Measurements from ENCODE around the gene ADCYAP1R1. TPM values are rescaled to one million over a fixed set of nuclear protein-coding genes. Genes with fewer than 3 reads are reported as not detected.

Gene ADCYAP1R1
- total RNA-seq, 1 experiment from 2014 or later, result 0.12 TPM

DNA sequence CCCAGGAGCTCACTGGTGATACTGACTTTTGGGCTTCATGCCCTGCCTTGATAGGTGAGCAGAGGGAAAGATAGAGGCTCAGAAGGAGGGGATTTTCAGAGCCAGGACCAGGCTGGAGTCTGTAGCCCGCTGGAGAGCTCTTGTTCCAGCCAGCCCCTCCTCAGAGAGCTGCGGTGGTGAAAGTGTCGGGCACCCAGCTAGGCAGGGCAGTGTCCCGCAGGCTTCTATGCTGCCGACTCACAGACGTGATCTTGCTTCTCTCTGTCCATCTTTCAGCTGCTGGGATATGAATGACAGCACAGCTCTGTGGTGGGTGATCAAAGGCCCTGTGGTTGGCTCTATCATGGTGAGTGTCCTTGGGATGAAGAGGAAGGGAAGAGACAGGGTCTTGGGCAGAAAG is 35.2 kb downstream of the ADCYAP1R1 start:
- intact Hi-C loops (cut with micrococcal nuclease), result no loop called here
- ChIA-PET POLR2A (no interaction called here), RAD21 (ENCODE audit: low non-redundant PET in 1 of 2, low total read pairs in 2 of 2, uncharacterized antibody in 2 of 2, unreplicated experiment in 2 of 2) (no interaction called here), CTCF (no interaction called here)
- no peaks in the 10 kb centered on the region for H3K9me3 ChIP-seq (ENCODE audit: control insufficient read depth in 1 of 2, insufficient read depth in 1 of 2, low read depth in 1 of 2, low read length in 2 of 2)
- H3K27ac ChIP-seq (ENCODE audit: low read depth, low read length), result no peak overlapping the region
- TF ChIP-seq TCF7L2 (IDR thresholded peaks at IDR 0.05; ENCODE audit: borderline replicate concordance, extremely low read depth, insufficient read depth, insufficient read length), result no peak
- no peak for TF ChIP-seq CBX3 (IDR thresholded peaks at IDR 0.05; ENCODE audit: low read depth)
- TF ChIP-seq JUND (IDR thresholded peaks at IDR 0.05), result no peak
- no peaks in the 10 kb centered on the region for H3K4me1 ChIP-seq (ENCODE audit: control insufficient read depth in 1 of 2, insufficient read depth in 2 of 2, low read length in 2 of 2)
- H4K20me1 ChIP-seq (ENCODE audit: insufficient read depth), result no peaks in the 10 kb centered on the region; the same call in 1 of the 2 replicates
- no peaks in the 10 kb centered on the region for H3K79me2 ChIP-seq (ENCODE audit: insufficient read depth, low read length)
- ATAC-seq, result no peak
- DNase-seq (ENCODE audit: low read depth, low spot score), result no peak
- H3K9ac ChIP-seq (ENCODE audit: low read length), result no peak overlapping the region
- no peak overlapping the region for H3K4me2 ChIP-seq (ENCODE audit: low read length)
- H3K27me3 ChIP-seq (ENCODE audit: insufficient read depth, low read length), result peaks cover 58% of the 10 kb centered on the region
- BruUV-seq (replicated peaks), result no TSS peak
- no peak overlapping the region for H2AFZ ChIP-seq (ENCODE audit: low read depth, low read length, poor library complexity, severe bottlenecking)
- no peaks in the 10 kb centered on the region for H3K36me3 ChIP-seq (ENCODE audit: control insufficient read depth in 1 of 2, insufficient read depth in 2 of 2, low read length in 2 of 2)
- no peaks in the 10 kb centered on the region for H3K9me2 ChIP-seq (ENCODE audit: insufficient read depth)
- no peak overlapping the region for H3K4me3 ChIP-seq (replicated peaks in 1 of 2; ENCODE audit: low read depth in 1 of 2, low read length in 2 of 2)

DNA sequence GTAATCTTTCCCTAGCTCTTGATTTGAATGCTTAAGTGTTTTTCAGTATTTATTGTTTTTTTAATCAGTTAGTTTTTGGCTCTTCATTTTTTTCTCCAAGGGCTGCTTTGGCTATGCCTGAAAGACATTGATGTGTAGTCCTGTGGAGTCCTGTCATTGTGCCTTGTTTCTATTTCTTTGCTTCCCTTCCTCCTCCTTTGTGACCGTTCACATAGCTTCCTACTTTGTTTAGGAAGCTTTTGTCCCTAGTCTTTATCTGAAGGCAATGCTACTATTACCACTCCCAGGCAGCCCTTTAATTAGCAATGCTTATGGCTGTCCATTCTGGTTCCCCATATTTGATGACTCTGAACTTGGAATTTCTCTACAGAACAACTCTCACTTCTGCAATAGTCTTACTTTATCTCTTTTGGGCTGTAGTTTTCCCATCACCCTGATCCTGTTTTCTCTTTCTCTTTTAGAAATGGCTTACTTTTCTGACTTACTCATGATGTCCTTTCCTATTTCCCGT is 39.9 kb downstream of the ADCYAP1R1 start:
- Histone ChIP-seq H2AFZ (ENCODE audit: low read depth, low read length, poor library complexity, severe bottlenecking) (no peak overlapping the region), H3K79me2 (ENCODE audit: insufficient read depth, low read length) (no peaks in the 10 kb centered on the region), H3K27me3 (ENCODE audit: insufficient read depth, low read length) (peaks cover 66% of the 10 kb centered on the region), H3K27ac (ENCODE audit: low read depth, low read length) (no peak overlapping the region), H3K9ac (ENCODE audit: low read length) (no peak overlapping the region), H4K20me1 (ENCODE audit: insufficient read depth) (no peaks in the 10 kb centered on the region; the same call in 1 of the 2 replicates), H3K4me3 (replicated peaks in 1 of 2; ENCODE audit: low read depth in 1 of 2, low read length in 2 of 2) (no peak overlapping the region), H3K9me2 (ENCODE audit: insufficient read depth) (no peaks in the 10 kb centered on the region), H3K4me1 (ENCODE audit: control insufficient read depth in 1 of 2, insufficient read depth in 2 of 2, low read length in 2 of 2) (no peaks in the 10 kb centered on the region), H3K36me3 (ENCODE audit: control insufficient read depth in 1 of 2, insufficient read depth in 2 of 2, low read length in 2 of 2) (no peaks in the 10 kb centered on the region), H3K9me3 (ENCODE audit: control insufficient read depth in 1 of 2, insufficient read depth in 1 of 2, low read depth in 1 of 2, low read length in 2 of 2) (no peaks in the 10 kb centered on the region), H3K4me2 (ENCODE audit: low read length) (no peak overlapping the region)
- no peak for ATAC-seq
- ChIA-PET POLR2A (no interaction called here), CTCF (no interaction called here), RAD21 (ENCODE audit: low non-redundant PET in 1 of 2, low total read pairs in 2 of 2, uncharacterized antibody in 2 of 2, unreplicated experiment in 2 of 2) (no interaction called here)
- no TSS peak for BruUV-seq (replicated peaks)
- intact Hi-C loops (cut with micrococcal nuclease), result loop anchor here (10.0 kb wide), 1 partner anchor 87 kb away; no protein-coding TSS in a partner anchor
- no peak for DNase-seq (ENCODE audit: low read depth, low spot score)
- TF ChIP-seq FOSL1 (IDR thresholded peaks at IDR 0.05; ENCODE audit: low read depth) (no peak), SP1 (IDR thresholded peaks at IDR 0.05; ENCODE audit: low read depth) (no peak), ELF1 (IDR thresholded peaks at IDR 0.05; ENCODE audit: borderline replicate concordance, low read depth) (no peak), JUND (IDR thresholded peaks at IDR 0.05) (no peak), ZNF274 (IDR thresholded peaks at IDR 0.05; ENCODE audit: low read depth, low read length) (no peak), EZH2 (IDR thresholded peaks at IDR 0.05) (no peak), CEBPB (IDR thresholded peaks at IDR 0.05; ENCODE audit: low read depth) (no peak), TCF7L2 (IDR thresholded peaks at IDR 0.05; ENCODE audit: borderline replicate concordance, extremely low read depth, insufficient read depth, insufficient read length) (no peak)
- TF ChIP-seq, protein P1, sequence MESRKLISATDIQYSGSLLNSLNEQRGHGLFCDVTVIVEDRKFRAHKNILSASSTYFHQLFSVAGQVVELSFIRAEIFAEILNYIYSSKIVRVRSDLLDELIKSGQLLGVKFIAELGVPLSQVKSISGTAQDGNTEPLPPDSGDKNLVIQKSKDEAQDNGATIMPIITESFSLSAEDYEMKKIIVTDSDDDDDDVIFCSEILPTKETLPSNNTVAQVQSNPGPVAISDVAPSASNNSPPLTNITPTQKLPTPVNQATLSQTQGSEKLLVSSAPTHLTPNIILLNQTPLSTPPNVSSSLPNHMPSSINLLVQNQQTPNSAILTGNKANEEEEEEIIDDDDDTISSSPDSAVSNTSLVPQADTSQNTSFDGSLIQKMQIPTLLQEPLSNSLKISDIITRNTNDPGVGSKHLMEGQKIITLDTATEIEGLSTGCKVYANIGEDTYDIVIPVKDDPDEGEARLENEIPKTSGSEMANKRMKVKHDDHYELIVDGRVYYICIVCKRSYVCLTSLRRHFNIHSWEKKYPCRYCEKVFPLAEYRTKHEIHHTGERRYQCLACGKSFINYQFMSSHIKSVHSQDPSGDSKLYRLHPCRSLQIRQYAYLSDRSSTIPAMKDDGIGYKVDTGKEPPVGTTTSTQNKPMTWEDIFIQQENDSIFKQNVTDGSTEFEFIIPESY (IDR thresholded peaks at IDR 0.05; ENCODE audit: extremely low read depth, insufficient replicate concordance, low read length), result no peak
- TF ChIP-seq, protein P2, sequence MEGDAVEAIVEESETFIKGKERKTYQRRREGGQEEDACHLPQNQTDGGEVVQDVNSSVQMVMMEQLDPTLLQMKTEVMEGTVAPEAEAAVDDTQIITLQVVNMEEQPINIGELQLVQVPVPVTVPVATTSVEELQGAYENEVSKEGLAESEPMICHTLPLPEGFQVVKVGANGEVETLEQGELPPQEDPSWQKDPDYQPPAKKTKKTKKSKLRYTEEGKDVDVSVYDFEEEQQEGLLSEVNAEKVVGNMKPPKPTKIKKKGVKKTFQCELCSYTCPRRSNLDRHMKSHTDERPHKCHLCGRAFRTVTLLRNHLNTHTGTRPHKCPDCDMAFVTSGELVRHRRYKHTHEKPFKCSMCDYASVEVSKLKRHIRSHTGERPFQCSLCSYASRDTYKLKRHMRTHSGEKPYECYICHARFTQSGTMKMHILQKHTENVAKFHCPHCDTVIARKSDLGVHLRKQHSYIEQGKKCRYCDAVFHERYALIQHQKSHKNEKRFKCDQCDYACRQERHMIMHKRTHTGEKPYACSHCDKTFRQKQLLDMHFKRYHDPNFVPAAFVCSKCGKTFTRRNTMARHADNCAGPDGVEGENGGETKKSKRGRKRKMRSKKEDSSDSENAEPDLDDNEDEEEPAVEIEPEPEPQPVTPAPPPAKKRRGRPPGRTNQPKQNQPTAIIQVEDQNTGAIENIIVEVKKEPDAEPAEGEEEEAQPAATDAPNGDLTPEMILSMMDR (IDR thresholded peaks at IDR 0.05 in 2 of 3, conservative IDR thresholded peaks at IDR 0.05 in 1 of 3; ENCODE audit: borderline replicate concordance in 1 of 3, insufficient read depth in 1 of 3, low read depth in 2 of 3, low read length in 2 of 3), result no peak
- TF ChIP-seq, protein P3, sequence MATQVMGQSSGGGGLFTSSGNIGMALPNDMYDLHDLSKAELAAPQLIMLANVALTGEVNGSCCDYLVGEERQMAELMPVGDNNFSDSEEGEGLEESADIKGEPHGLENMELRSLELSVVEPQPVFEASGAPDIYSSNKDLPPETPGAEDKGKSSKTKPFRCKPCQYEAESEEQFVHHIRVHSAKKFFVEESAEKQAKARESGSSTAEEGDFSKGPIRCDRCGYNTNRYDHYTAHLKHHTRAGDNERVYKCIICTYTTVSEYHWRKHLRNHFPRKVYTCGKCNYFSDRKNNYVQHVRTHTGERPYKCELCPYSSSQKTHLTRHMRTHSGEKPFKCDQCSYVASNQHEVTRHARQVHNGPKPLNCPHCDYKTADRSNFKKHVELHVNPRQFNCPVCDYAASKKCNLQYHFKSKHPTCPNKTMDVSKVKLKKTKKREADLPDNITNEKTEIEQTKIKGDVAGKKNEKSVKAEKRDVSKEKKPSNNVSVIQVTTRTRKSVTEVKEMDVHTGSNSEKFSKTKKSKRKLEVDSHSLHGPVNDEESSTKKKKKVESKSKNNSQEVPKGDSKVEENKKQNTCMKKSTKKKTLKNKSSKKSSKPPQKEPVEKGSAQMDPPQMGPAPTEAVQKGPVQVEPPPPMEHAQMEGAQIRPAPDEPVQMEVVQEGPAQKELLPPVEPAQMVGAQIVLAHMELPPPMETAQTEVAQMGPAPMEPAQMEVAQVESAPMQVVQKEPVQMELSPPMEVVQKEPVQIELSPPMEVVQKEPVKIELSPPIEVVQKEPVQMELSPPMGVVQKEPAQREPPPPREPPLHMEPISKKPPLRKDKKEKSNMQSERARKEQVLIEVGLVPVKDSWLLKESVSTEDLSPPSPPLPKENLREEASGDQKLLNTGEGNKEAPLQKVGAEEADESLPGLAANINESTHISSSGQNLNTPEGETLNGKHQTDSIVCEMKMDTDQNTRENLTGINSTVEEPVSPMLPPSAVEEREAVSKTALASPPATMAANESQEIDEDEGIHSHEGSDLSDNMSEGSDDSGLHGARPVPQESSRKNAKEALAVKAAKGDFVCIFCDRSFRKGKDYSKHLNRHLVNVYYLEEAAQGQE (IDR thresholded peaks at IDR 0.05; ENCODE audit: low read depth), result no peak

Measured in HCT116 (cell line).